Neutrophil (primary cell): ENCODE results near the gene CARD10.
"Not testable (repeated sequence)": the region's sequence is repeated elsewhere in the genome, so short reads cannot be mapped to it uniquely, and the experiment has no call there.

Experiments used
- H3K27ac ChIP-seq: fragments of 200-600 bp; sonication (generic); 2 replicates; pipeline ENCODE4 v1.5.1; 2016; ENCODE audit warnings: mild to moderate bottlenecking, moderate library complexity
- H3K27me3 ChIP-seq: fragments of 200-600 bp; sonication (generic); 2 replicates; pipeline ENCODE4 v1.6.0; 2016; ENCODE audit warnings: mild to moderate bottlenecking
- H3K36me3 ChIP-seq: fragments of 200-600 bp; sonication (generic); 2 replicates; pipeline ENCODE4 v1.5.1; 2017
- H3K4me1 ChIP-seq, 2 experiments: fragments of 200-600 bp in 1 of 2; sonication (generic) in 1 of 2; 1 replicate in 1 of 2; 2 replicates in 1 of 2; pipeline versions ENCODE4 v1.5.1 to v1.6.1; 2013 to 2016; ENCODE audit warnings: low read depth in 1 of 2, low read length in 1 of 2, mild to moderate bottlenecking in 1 of 2, moderate library complexity in 1 of 2; ENCODE audit not compliant: control insufficient read depth in 1 of 2, insufficient read depth in 1 of 2
- H3K4me3 ChIP-seq, 2 experiments: fragments of 200-600 bp in 1 of 2; sonication (generic) in 1 of 2; 1 replicate in 1 of 2; 2 replicates in 1 of 2; pipeline ENCODE4 v1.5.1; 2013 to 2016; ENCODE audit warnings: low read depth in 1 of 2, low read length in 1 of 2, mild to moderate bottlenecking in 1 of 2, moderate library complexity in 1 of 2
- H3K9me3 ChIP-seq: fragments of 200-600 bp; sonication (generic); 2 replicates; pipeline ENCODE4 v1.5.1; 2016
- TF ChIP-seq, protein P1 (sequence below): fragments of 200-600 bp; sonication (generic); IDR thresholded peaks from 2 replicates; pipeline ENCODE4 v1.5.1; 2016; ENCODE audit warnings: antibody characterized with exemption

The CARD10 gene

DNA sequence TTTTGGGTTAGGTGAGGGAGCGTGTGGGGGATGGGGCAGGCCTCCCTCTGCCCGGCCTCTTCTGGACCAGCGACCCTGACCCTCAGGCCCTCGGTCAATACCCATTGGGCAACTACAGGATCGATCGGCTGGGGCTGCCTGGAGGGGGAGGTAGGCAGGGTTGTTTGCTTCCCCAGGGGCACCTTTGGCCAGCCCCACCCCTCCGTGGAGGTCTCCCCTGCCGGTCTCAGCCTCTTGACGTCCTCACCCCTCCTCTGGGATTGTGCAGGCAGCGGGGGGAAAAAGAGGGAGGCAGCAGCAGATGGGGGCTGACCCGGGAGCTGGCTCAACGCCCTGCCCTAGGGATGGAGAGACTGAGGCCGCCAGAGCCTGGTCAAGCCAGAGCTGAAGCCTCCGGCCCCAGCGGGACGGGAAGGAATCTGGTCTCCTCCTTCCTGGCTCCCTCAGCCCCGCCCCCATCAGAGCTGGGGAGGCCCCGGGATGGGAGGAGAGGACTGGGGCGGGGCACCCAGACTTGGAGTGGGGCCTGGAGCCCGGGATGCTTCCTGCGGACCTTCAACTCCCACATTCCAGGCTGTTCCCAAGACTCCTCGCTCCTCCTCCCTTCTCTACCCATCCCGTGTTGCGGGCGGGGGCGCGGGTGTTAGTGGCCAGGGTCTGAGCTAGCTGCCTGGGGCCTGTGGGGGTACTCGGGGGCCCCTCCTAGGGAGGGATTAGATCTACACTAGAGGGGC is 26.7 kb upstream of the CARD10 start:
- Histone ChIP-seq H3K36me3 (no peaks in the 10 kb centered on the region), H3K27ac (no peak overlapping the region), H3K9me3 (no peaks in the 10 kb centered on the region), H3K4me1 (peaks cover 15 to 16% of the 10 kb centered on the region in 2 experiments), H3K4me3 (no peak overlapping the region), H3K27me3 (peaks cover 68% of the 10 kb centered on the region)
- TF ChIP-seq, protein P1, sequence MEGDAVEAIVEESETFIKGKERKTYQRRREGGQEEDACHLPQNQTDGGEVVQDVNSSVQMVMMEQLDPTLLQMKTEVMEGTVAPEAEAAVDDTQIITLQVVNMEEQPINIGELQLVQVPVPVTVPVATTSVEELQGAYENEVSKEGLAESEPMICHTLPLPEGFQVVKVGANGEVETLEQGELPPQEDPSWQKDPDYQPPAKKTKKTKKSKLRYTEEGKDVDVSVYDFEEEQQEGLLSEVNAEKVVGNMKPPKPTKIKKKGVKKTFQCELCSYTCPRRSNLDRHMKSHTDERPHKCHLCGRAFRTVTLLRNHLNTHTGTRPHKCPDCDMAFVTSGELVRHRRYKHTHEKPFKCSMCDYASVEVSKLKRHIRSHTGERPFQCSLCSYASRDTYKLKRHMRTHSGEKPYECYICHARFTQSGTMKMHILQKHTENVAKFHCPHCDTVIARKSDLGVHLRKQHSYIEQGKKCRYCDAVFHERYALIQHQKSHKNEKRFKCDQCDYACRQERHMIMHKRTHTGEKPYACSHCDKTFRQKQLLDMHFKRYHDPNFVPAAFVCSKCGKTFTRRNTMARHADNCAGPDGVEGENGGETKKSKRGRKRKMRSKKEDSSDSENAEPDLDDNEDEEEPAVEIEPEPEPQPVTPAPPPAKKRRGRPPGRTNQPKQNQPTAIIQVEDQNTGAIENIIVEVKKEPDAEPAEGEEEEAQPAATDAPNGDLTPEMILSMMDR: no peak

DNA sequence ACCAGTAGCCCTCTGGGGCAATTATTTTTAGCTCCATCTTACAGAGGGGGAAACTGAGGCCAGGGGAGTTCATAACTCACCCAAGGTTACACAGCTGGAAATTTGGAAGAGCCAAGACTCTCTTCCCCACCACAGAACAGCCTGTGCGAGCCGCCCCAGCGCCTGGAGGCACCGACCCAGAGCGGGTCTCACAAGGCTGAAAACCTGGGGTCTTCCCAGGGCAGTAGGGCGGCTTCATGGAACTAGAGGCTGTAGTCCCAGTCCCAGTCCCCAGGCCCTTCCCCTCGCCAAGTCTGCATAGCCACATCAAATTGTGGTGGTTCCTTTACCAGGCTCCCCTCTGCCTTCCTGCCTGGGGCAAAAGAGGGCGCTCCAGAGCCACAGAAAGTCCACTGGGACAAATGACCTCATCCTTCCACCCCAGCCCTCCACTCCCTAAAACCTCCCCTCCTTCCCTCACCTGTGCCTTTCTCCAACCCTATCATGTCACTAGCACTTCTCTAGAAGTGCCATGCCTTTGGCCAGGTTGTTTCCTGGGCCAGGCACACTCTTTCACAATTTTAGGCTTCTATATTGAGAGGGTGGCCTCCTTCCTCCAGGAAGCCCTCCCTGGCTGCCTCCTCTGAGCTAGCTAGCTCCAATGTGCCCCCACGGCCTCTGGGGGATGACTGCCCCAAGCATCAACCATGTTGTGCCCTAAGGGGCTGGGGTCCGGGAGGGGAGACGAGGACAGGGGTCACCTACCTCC is 25.9 kb upstream of the CARD10 start:
- no peaks in the 10 kb centered on the region for H3K9me3 ChIP-seq
- peaks cover 68% of the 10 kb centered on the region for H3K27me3 ChIP-seq
- no peak overlapping the region for H3K4me3 ChIP-seq
- TF ChIP-seq, protein P1: peak; percentile 51
- no peaks in the 10 kb centered on the region for H3K36me3 ChIP-seq
- peaks cover 15 to 16% of the 10 kb centered on the region in 2 experiments for H3K4me1 ChIP-seq
- H3K27ac ChIP-seq: no peak overlapping the region

DNA sequence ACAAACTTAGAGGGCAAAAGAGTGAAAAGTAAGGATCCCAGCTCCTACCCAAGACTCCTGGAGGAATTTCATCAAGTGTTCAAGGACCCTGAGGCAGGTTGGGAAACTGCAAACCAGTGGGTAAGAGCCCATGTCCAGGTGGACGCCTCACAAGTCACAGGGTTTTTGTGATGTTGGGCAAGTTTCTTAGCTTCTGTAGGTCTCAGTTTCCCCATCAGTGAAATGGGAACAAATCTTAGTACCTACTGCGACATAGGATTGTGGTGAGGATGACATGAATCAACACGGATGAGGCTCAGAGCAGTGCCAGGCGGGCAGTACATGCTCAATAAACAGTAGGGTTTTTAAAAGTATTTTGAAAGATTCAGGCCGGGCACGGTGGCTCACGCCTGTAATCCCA is 23.7 kb upstream of the CARD10 start:
- no peak overlapping the region for H3K27ac ChIP-seq
- H3K4me1 ChIP-seq: peaks cover 29 to 30% of the 10 kb centered on the region in 2 experiments
- H3K27me3 ChIP-seq: peaks cover 65% of the 10 kb centered on the region
- H3K36me3 ChIP-seq: no peaks in the 10 kb centered on the region
- H3K4me3 ChIP-seq: no peak overlapping the region
- TF ChIP-seq, protein P1: no peak
- no peaks in the 10 kb centered on the region for H3K9me3 ChIP-seq

GRCh38 chr22:37542416-37542815 is 23.2 kb upstream of the CARD10 start:
- peaks cover 29 to 30% of the 10 kb centered on the region in 2 experiments for H3K4me1 ChIP-seq
- H3K9me3 ChIP-seq, H3K36me3 ChIP-seq, H3K4me3 ChIP-seq, H3K27ac ChIP-seq: not testable (repeated sequence)
- peaks cover 61% of the 10 kb centered on the region for H3K27me3 ChIP-seq

- H3K4me3 ChIP-seq, H3K36me3 ChIP-seq, H3K9me3 ChIP-seq, H3K27ac ChIP-seq: not testable (repeated sequence)
- H3K4me1 ChIP-seq: peaks cover 15% of the 10 kb centered on the region in 2 experiments
- peaks cover 34% of the 10 kb centered on the region for H3K27me3 ChIP-seq
Measured at GRCh38 chr22:37539790-37540189, 20.6 kb upstream of the CARD10 start.

DNA sequence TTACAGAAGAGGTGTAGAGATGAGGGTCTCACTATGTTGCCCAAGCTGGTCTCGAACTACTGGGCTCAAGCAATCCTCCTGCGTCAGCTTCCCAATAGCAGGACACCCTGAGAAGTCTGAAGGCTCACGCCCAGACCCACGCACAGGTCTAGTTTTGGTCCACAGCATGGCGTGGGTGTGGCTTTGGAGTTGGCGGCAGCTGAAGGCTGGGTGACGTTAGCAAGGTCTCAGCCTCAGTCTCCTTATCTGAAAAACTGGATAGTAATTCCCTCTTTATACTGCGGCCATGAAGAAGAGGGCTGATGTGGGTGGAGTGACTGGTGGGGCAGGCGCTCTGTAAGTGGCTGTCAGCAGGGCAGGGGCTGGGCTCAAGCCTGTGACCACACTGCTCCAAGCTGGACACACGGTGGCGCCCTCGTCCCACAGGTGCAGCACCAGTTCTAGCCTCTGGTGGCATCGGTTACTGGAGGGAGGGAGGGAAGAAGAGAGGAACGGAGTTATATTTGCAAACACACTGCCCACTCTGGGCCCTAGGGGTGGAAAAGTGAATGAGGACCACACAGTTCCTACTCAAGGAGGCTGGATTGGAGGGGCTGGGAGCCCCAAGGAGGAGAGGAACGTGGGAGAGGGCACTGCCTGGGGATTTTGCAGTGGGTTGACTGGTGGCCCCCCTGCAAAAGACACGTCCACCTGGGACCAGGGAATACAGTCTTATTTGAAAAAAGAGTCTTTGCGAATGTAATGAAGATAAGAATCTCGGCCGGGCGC is 19.6 kb upstream of the CARD10 start:
- H3K4me1 ChIP-seq: peaks cover 14% of the 10 kb centered on the region in 2 experiments
- H3K27me3 ChIP-seq: peaks cover 40% of the 10 kb centered on the region
- no peaks in the 10 kb centered on the region for H3K9me3 ChIP-seq
- H3K4me3 ChIP-seq: peak overlapping the region in 1 of 2 experiments; percentile 2
- no peak overlapping the region for H3K27ac ChIP-seq
- H3K36me3 ChIP-seq: no peaks in the 10 kb centered on the region
- TF ChIP-seq, protein P1: peak; percentile 98
